GM12874 (cell line): ENCODE data around the gene SPATA46.

Experiments
- TF ChIP-seq, protein P1 (sequence below): IDR thresholded peaks from 2 replicates; pipeline ENCODE4 v1.5.1; 2011; ENCODE audit warnings: low read depth, mild to moderate bottlenecking, control low read depth, low read length, moderate library complexity; ENCODE audit not compliant: insufficient read depth

SPATA46 gene

DNA sequence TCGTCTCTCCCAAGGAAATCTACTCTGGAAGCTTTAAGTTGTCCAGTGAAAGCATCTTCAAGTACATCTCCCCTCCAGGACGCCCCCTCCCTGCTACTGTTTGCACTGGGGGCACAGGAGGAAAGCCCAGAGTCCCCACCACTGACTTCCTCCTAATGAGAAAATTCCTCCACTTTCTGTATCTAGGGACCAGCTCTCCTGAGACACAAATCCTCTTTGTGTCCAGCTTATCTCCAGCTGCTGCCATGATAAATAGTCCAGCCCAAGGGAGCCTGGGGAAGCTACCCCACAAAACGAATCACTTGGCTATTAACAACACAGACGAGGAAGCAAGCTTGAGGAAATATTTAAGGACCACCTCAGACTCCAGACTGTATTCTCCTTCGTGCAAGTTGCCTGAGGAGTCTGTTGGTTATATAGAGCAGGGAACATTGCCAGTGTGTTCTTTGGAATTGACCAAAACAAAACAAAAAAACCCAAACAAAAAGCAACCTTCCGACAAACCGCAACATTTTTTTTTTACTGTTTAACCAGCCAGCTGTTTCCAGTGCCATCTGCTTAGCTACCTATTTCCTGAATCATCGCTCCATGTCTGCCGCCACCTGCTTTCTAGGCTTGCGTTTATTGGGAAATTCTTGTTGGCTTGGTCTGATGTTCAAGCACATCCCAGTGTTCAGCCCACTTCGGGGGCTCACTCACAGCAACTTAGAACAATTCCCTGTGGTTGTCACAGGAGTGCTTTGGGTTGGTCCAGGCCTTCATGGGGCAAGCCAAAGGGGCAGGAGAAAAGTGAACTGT, 12.6 kb upstream of the SPATA46 start:
- TF ChIP-seq, protein P1, sequence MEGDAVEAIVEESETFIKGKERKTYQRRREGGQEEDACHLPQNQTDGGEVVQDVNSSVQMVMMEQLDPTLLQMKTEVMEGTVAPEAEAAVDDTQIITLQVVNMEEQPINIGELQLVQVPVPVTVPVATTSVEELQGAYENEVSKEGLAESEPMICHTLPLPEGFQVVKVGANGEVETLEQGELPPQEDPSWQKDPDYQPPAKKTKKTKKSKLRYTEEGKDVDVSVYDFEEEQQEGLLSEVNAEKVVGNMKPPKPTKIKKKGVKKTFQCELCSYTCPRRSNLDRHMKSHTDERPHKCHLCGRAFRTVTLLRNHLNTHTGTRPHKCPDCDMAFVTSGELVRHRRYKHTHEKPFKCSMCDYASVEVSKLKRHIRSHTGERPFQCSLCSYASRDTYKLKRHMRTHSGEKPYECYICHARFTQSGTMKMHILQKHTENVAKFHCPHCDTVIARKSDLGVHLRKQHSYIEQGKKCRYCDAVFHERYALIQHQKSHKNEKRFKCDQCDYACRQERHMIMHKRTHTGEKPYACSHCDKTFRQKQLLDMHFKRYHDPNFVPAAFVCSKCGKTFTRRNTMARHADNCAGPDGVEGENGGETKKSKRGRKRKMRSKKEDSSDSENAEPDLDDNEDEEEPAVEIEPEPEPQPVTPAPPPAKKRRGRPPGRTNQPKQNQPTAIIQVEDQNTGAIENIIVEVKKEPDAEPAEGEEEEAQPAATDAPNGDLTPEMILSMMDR = no peak

DNA sequence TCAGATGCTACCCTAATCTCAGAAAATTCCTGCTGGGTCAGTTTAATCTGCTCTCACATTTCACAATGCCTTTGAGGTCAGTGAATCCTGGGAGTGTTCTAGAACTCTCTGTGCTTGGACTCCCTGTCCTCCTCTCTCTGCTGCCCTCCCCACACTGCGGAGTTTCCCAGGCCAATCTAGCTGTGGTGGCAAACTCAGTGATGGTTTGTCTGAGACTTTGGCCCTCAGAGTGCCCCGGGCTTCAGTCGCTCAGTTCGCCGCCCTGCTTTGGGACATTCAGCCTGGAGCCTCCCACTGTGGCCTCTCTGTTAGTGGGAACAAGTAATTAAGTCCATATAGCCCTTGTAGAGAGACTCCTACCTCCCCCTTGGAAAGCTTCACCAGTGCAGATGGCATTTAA, 12.0 kb upstream of the SPATA46 start:
- TF ChIP-seq, protein P1 = no peak

DNA sequence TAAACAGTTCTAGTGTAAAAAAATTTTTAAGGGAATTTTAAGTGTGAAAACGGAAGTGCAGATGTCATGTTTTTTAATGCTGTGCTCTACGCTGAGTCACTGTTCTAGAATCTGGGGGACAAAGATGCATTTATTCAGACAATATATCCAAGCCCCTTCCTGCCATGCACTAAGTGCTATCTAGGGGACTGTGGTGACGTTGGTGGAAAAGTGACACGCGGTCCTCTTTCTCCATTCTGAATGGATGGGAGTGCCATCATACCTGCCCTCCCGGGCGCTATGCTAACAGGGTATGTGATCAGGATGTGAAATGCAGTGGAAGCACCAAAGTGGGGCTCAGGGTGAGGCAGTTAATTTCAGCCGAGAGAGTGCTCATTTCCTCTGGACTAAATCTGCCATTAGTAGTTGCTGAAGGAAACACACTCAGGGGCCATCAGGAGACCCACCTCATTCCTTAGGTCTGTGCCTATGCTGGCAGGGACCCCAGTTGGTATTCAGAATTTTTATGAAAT, 11.5 kb upstream of the SPATA46 start:
- TF ChIP-seq, protein P1 = no peak

DNA sequence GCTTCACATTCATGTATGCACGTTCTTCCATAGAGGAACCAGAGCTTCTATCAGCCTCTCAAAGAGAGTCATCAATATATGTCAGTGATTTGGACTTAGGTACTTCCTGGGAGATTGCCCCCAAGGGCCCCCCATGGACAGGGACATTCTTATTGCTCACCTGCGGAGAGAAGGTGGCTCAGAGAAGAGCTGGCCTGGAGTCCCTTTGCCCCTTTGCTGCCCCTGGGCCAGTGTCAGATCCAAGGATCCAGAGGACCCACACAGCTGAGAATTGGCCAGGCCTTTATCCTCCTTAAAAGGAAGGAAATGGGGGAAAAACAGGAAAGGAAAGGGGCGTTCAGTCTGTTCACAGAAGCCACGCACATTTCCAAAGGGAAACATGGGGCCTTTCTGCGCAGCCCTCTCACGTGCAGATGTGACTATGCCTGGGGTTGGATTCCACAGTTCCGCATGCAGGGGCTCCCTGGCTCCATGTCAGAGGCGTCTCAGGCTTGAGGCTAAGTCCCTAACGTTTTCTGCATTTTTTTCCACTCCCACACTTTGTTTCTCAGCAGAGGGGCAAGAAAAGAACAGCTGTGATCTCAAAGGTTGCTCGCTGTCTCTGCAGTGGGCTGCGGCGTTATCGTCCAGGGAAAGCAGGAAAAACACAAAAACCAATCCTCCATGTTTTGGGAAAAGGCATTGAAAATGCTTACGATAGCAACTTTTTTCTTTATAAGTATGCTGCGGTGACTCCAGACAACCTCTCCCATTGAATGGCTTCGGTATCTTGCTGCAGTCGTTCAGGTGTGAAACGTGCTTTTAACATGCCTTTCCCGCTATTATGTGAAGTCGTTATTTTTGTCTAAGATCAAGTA, 10.8 kb upstream of the SPATA46 start:
- TF ChIP-seq, protein P1 = no peak

DNA sequence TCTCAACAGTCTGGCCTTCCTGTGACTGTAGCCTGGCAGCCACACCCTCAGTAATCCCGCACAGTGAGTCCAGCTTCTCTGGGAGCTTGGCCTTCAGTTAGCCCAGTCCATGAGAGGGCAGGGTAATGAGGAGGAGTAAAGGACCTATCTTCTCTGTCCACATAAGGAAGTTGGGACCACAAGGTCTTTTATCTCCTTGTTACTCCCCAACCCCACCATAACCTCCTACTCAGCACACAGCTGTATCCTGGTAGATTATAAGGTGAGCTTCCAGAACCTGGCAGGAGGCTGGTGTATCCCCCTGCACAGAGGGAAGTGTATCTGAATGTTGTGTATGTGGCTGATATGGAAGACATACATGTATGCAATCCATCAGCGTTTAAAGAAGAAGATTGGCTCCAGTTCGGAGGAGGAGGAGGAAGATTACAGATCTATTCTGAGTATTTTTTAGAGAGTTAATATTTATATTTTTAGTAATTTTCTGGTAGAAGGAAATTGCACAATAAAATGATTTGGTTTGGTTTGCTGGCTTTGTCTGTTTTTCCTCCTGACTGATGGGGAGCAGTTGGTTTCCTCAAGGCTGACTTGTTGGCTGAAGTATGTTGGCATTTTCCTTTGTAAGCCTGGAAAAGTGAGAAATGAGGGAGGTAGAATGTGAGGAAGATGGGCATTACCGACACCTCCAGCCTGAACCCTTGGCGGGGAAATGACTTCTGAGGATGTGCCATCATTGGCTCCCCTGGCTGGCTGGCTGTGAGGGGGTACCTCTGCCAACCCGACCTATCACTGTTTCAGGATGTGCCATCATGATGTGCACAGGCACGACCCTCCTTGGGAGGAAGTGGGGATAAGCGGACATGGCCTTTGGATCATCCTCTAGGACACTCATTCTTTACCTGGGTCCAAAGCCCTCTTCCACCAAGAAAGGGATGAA, 9.9 kb upstream of the SPATA46 start:
- TF ChIP-seq, protein P1 = no peak

- TF ChIP-seq, protein P1 = no peak
Measured at GRCh38 chr1:162385702-162386101, 9.0 kb upstream of the SPATA46 start.

GRCh38 chr1:162385280-162385623, 8.6 kb upstream of the SPATA46 start:
- TF ChIP-seq, protein P1 = no peak
